GM18909 (cell line): ENCODE data around the gene PRKAR2A.

ENCODE experiments used
- ATAC-seq: cut with Tn5 transposase; IDR thresholded peaks from one replicate; pipeline ENCODE4 v1.9.1; 2021; ENCODE audit warnings: mild to moderate bottlenecking; ENCODE audit not compliant: unreplicated experiment, poor library complexity

PRKAR2A gene

DNA sequence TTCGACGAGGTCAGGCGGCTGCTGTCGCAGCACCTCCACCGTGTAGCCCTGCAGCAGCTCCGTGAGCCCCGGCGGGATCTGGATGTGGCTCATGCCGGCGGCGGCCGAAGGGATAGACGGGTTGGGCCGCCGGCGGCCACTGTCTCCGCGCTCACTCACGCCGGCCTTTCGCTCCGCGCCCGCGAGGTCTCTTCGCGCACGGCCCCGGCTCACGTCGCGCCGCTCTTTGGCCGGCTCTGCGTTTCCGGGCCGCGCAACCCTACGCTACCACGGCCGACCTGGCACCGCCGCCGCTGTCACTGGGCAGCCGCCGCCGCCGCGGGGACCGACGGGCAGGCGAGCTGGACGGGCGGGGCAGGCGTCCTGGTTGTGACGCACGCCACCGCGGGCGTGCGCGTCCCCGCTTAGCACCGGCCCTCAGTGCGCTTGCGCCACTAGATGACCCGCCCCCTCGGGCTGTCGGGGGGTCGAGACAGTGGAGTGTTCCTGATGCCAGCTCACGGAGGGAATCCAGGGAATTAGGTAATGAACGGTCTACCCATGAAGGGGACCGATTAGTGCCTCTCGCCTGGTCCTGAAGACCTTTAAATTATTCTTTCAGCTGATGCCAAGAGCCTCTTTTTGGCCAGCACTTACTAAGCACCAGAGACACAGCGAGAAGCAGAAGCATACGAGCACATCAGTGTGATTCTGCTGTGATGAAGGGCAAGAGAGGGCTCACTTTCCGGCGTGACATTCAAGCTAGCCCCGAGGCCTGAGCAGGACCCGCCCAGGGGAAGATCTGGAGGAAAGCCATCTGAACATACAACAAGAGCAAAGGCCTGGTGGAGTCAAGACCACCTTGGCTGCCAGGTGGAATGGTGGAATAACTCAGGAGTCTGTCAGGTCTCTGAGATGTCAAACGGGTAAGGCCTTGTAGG, at the start of gene PRKAR2A:
TSS of gene PRKAR2A (minus strand) at position 371 of the 920 bp plus-strand sequence. CDS start at position 93, 278 bp downstream.
- peak; percentile 84 for ATAC-seq

DNA sequence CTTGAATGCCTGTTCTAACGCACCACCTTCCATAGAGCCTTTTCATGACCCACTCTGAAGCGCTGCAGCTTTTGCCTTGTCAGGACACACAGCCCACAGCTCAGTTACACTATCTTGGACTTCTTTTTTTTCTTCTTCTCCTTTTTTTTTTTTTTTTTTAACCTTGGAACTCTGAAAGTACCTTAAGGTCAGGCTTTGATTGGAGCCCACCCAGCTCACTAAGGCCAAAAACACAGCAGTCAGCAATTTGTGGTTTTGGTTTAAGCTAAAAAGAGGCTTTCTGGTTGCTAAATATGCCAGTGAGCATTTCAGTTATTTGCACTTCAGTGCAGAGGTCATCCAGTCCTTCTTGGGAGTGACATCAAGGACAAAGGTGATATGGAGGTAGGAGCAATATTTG, 49.3 kb upstream of the PRKAR2A start:
- no peak for ATAC-seq

DNA sequence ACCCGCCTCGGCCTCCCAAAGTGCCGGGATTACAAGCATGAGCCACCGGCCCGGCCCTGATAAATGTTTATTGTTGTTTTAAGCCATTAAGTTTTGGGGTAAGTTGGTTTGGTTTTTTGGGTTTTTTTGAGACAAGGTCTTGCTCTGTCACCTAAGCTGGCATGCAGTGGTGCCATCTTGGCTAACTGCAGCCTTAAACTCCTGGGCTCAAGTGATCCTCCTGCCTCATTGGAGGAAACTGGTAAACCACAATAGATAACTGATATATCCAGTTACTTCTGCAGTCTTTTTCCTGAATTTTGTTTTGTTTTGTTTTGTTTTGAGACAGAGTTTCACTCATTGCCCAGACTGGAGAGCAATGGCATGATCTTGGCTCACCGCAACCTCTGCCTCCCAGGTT, 46.8 kb upstream of the PRKAR2A start:
- ATAC-seq: no peak

DNA sequence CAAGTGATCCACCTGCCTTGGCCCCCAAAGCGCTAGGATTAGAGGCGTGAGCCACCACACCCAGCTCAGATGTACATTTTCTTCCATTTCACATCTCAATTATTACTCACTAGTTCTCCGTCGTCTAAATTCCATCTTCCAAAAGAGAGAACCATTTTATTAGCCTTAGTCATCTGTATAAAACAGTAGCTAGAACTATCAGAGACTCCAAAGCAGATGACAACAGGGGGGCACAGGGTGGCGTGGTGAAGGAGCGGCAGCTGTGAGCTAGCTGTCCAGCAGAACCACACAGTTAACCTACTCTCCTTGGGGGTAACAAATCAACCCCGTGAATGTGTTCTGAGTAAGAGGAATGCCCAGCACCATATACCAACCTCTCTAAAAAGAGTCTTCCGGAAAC, 43.9 kb upstream of the PRKAR2A start:
- ATAC-seq: no peak

DNA sequence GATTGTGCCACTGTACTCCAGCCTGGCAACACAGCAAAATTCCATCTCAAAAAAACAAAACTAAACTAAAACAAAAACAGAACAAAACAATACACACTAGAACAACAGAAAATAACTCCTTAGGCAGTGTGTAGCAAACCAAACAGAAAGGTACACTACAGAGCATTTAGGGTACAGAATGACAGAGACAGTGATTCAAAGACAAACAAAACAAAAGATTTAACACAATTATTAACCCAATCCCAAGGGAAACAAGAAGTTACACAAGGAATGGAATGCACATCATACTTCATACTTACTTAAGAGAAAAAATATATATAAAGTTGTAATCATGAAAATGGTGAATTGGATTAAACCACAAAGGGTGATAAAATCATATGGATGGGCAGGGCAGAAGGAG, 38.1 kb upstream of the PRKAR2A start:
- ATAC-seq: no peak

DNA sequence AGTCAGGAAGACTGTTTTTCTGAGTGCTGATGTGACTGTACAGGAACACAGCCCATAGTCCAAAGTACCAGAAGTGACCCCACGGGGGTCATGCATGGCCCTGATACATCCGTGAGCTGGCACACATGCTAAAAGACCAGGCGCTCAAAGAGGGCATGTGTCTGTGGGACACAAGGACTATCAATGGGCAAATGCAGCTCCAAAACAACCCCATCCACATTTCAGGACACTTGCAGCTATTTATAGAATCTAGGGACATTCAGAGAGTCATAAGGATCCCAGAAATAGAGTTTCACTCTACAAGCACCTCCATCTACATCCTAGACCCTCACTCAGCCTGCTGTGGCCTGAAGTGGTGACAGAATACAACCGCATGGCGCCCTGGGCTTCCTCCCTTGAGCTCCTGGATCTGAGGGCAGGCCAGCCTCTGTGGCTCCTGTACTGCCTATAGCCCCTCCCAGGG, 34.0 kb upstream of the PRKAR2A start:
- ATAC-seq: no peak

DNA sequence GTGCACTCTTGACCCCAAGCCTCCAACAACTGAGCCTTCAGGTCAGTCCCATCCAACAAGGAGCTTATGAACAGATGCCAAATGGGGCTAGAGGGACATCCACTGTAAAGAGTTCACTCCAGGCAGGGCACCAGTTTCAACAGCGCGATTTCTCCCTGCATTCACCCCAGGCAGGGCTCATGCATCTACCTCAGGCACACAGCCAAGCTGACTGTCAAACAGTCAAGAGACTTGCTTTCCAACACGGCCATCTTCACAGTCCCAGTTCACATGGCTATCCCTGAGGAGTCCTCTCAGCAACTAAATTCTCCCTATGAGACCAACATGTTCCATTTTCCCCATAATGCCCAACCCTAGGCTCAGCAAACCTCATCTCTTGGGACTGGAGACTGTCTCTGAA, 33.3 kb upstream of the PRKAR2A start:
- no peak for ATAC-seq

DNA sequence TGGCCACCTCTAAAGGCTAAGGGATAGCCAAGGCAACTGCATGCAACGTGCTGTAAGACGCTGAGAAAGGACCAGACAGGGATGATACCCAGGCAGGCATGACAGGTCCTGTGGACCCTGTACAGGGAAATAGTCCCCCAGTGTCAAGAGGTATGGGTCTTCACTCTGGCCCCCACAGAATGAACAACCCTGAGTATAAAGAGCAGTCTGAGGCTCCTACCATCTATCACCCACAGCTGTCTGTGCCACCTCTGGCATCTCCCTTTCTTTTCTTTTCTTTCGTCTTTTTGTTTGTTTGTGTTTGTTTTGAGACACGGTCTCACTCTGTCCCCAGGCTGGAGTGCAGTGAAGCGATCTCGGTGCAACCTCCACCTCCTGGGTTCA, 32.3 kb upstream of the PRKAR2A start:
- ATAC-seq: no peak

DNA sequence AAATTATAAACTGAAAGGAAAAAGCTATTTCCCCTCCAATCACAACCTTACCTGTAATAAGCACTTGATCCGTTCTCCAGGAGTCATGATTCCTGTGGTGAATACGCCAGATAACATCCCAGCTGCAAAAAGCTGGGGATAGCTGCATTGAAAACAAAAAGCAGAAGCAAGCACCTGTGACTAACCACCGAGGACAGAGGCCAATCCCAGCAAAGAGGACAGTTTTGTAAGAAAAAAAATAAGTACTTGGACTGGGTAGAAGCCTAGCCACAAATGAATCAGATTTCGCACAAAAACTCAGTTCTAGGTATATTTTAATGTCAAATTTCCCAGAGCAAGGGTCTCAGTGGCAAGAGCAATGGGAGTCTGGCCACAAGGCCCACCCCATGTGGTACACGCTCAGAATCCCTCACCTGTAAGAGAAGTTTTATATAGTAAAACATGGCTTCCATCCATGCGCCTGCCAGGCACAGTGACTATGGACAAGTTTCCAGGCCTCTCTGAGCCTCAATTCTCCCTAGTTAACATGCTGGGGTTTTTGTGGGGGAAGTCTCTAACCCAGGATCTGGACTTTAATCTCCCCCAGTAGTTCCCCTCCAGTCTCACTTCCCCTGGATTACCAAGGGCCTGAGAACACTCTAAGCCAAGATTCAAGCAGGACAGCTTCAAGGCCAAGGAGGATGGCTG, 31.8 kb upstream of the PRKAR2A start:
- ATAC-seq: no peak

DNA sequence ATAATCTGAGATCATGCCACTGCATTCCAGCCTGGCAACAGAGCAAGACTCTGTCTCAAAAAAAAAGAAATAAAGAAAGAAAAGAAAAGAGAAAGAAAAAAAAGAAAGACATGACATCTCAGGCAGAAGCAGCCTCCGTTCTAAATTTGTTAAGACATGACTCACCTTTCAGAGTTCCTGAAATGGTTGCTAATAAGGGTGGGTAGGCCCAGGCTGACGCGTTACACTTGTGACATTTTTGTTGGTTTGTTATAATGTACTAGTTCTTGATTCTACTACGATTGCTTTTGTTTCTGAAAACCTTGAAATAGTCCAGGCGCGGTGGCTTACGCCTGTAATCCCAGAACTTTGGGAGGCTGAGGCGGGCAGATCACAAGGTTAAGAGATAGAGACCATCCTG, 30.0 kb upstream of the PRKAR2A start:
- ATAC-seq: no peak

DNA sequence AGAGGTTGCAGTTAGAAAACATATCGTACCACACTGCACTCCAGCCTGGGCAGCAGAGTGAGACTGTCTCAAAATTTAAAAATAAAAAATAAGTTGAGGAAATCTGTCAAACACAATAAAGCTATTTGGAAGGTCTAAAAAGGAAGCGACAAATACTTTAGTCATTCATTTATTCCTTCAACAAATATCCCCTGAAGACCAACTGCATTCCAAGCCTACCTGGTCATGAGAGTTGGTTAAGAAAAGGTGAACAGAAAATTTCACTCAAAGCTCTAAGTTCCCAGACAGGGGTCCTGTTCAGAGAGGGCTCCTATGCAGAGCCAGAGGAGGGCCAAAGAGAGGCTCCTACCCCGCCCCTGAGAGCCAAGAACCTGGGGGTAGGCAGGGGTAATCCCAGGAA, 15.4 kb upstream of the PRKAR2A start:
- ATAC-seq: no peak

DNA sequence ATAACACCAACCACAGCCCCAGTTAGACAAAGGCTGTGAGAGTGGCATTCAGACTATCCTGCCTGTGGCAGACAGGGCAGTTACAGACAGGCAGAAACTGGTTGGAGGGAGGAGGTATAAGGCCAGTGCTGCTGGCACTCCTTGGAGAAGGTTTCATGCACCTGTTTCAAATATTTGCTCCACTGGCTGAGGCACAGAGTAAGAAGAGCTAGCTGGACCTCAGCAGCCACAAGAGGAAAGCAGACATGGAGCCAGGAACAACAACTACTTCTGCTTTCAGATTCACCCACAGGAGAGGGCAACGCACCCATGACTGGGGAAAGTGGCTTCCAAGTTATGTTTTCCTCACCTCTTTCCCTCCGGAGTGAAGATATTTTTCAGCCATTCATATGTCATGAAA, 11.5 kb upstream of the PRKAR2A start:
- ATAC-seq: no peak

DNA sequence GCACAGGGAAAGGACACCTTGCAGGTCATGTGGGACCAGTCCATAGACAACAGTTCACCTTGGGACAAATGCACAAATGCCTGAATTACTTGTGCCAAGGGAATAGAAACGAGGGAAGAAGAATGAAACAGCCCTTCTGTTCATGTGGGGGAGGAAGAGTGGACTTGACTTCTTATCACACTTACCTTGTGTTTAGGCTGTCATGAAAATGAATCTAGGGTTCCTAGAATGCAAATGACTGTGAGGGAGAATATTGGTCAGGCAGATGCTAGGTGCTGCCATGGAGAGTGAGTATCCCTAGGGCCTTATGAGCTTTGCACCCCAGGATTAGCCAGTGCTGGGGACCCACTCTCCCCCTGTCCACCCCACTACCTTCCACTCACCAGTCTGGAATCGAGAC, 11.0 kb upstream of the PRKAR2A start:
- ATAC-seq: no peak

DNA sequence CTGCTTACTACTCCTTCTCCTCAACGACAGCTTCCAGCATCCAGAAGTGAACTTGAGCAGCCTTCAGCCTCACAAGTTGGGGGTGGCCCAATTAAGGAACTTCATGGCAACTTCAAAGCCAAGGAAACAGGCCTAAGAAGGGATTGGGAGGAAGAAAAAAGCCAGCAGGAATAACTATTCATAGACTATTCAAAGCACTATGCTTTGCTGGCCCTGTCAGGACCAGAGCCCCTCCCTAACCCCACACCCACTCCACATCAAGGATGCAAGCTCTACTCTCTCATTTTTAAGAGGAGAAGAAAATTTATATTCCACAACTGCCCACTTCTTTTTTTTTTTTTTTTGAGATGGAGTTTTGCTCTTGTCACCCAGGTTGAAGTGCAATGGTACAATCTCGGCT, 10.0 kb upstream of the PRKAR2A start:
- ATAC-seq: no peak

DNA sequence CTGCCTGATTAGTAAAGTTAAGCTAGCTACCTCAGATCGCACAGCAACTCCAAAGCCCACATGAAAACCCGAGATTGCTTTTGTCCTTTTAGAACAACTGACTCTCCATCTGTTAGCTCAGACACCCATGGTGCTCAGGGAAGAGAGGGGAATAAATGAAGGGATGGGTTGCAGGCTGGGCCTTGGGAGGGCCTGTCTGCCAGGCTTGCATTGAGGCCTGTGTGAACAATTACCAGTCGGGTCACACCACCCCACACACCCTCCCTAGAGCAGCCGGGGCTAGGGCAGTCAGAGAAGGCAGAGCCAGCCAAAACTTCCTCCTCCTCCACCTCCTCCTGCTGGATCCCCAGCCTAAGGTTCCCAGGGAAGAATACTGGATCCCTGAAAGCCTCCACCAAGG, 8.8 kb upstream of the PRKAR2A start:
- ATAC-seq: no peak

DNA sequence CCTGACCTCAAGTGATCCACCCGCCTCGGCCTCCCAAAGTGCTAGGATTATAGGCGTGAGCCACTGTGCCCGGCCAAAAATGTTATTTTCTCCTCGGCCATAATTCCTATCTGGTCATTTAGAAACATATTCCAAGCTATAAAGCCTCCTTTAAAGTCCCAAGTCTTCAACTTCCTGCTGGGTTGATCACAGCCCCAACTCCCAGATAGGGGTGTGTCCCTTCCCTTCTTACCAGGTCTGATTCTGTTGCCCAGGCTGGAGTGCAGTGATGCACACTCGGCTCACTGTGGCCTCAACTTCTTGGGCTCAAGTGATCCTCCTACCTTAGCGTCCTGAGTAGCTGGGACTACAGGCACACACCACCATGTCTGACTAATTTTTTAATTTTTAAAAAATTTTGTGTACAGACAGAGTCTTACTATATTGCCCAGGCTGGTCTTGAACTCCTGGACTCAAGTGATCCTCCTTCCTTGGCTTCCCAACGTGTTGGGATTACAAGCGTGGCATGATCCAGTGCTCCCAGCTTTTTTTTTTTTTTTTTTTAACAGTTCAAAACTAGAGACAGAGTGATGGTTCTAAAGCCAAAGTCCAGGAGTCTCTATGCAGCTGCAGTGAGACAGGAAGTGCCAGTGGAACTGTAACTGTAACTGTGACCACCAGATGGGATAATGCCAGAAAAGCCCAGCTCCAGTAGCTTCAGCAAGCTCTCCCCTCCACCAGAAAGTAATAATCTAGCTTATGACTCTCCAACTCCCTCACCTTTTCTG, 8.2 kb upstream of the PRKAR2A start:
- no peak for ATAC-seq

DNA sequence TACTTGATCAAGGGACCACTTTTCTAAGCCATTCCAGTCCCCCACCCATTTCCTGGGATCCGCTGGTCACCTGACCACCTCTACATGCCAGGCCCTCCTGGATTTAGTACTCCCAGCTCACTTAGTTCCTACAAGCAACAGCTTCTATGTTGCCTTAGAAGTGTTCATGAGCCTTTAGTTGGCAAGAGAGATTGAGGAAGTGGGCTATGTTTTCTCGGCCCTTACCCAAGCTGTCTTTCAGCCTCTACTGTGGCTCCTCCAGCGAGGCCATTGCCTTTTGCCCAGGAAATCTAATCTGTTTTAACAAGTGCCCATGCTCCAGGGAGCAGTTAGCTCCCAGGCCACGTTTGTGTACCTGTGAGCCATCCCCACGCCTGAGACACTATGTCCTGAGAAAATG, 4.5 kb upstream of the PRKAR2A start:
- ATAC-seq: no peak

DNA sequence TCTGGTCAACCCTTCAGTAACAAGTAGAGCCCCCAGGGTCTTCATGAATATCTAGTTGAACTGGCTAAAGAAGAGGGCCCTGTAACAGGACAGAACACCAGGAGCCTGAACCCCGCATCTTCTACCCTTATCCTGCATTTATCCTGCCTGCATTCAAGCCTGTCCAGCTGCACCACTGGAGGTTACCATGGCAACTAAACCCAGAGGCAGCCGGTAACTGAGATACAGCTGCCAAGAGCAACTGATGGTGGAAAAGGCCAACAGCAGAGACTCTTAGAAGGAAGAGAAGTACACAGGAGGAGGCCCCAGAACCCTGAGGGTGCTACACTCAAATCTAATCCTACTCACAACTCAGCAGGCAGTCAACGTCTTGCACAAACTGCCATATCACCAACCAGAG, 3.7 kb upstream of the PRKAR2A start:
- ATAC-seq: no peak

DNA sequence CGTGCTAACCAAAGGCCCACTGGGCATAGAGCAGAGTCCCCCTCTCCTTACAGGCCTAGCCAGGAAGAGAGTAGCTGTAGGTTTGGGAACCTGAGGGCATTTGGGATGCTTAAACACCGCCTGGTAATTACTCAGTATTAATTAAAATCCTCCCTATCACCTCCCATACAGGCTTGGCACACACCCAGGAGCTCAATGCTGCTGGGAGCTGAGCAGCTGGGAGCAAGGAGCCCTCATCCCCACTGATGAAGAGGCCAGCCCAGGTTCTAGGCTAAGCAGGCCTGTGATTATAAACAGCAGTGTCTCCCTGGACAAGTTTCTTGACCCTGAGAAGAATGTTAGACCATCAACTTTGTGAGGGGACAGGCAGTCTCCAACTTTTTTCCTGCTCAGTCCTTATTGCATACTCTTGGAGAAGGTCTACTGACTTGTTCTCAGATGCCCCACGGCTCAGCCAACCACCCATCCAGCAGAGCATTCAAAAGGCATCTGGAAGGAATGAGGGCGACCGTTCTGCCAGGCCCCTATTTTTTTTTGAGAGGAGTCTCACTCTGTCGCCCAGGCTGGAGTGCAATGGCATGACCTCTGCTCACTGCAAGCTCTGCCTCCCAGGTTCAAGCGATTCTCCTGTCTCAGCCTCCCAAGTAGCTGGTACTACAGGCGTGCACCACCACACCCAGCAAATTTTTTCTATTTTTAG, 1.3 kb upstream of the PRKAR2A start:
- no peak for ATAC-seq

DNA sequence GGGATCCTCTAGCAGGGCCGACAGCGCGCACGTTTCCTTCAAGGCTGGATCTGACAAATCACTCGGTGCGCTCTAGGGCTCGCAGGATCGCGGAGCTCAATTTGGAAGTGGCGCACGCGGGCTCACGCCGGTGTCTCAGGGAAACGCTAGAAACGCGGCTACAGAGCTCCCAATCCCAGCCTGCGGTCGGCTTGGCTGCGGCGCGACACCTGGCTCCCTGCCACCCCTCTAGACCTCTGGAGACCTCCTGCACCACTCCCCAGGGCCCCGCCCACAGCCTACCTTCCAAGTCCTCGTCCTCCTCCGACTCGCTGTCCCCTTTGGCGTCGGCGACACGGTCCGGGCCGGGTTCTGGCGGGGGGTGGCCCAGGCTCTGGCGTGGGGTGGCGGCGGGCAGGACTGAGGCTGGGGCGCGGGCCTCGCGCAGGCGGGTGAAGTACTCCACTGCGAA, 596 bp downstream of the PRKAR2A start:
- ATAC-seq: peak; percentile 34
